ENCODE measurements around the gene FAM236C. TPM values are rescaled to one million over a fixed set of nuclear protein-coding genes. Genes with fewer than 3 reads are reported as not detected.
"Not testable (repeated sequence)": the region's sequence is repeated elsewhere in the genome, so short reads cannot be mapped to it uniquely, and the experiment has no call there.

The FAM236C gene
- not detected in 2 replicates for total RNA-seq (2014; rRNA removed; shearing (Covaris generic))
- not detected in 2 replicates for polyA plus RNA-seq (2014; cell fraction: nucleus; rRNA removed)

DNA sequence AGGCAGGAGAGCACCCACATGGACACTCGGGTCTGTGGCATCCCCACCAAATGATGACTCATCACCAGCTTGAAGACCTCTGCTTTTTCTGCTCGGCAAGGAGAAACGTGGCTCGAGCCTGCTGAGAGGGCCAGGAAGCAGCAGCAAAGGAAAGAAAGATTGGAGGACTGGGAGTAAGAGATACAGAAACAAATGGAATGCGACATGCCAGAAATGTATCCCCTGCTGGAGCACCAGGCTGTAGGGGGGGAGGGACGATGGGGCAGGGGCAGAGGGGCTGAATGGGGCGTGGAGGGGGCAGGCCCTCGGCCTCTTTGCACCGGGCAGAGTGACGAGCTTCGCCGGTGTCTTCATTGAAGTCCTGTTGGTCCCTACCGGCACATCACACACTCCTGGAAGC, at the start of gene FAM236C:
Gene FAM236C, plus strand, starts transcription at position 301 of the 400 bp plus-strand sequence. CDS start 100 bp downstream, outside the sequence.
- not testable (repeated sequence) for DNase-seq (ENCODE audit: extremely low read depth, low read depth)

DNA sequence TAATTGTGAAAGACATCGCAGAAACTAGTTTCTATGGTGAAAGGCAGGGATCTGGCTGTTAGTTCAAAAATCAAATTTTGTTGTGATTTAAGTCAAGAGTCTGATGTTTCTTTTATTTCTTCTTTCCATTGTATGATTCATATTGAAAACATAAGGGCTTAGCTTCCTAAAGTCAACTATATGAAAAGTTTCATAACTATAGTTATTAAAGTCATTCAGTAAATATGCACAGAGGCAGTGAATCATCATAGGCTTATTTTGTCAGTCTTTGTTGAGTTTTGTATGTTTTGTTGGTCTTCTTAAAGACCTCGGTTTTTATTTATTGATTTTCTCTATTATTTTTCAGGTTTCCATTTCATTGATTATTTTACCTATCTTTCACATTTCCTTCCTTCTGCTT, 29.5 kb upstream of the FAM236C start:
- DNase-seq (ENCODE audit: extremely low read depth, low read depth) = not testable (repeated sequence)

DNA sequence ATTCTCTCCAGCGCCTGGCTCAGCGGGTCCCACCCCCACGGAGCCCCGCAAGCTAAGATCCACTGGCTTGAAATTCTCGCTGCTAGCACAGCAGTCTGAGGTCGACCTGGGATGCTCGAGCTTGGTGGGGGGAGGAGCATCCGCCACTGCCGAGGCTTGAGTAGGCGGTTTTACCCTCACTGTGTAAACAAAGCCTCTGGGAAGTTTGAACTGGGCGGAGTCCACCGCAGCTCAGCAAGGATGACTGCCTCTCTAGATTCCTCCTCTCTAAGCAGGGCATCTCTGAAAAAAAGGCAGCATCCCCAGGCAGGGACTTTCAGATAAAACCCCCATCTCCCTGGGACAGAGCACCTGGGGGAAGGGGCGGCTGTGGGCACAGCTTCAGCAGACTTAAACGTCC, 22.7 kb upstream of the FAM236C start:
- not testable (repeated sequence) for DNase-seq (ENCODE audit: extremely low read depth, low read depth)

DNA sequence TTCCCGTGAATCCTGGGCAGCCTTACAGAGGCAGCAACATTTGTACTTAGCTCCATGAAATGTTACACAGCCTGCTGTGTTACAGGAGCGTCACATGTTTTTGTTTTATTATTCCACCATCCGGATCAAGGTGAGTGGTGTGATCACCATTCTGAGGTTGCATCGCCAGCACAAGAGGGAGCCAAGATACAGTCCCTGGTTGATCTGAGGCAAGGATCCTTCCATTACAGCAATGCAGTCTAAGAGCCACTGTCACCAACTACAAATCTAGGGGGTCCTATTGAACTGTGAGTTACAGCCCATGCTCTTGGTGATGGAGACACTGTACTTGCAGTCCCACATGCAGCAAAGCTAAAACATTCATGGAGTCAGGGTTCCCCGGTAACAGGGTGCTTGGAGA, 3.7 kb downstream of the FAM236C start:
- DNase-seq (ENCODE audit: extremely low read depth, low read depth) = not testable (repeated sequence)

DNA sequence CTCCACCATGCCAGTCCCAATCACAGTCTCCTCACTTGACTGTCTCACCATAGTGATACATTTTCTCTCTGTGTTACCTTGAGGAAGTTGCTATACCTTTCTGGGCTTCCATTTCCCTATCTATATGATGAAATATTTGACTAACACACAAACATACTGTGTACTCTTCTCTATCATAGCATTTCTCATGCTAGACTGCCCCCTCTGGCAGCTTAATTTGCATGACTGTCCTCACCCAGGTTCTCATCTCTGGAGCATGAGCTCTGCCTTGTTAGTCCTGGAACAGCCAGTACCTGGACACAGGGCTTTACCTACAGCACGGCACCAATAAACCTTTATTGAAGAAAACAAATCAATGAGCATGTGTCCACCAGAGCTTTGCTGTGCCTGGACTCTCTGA, 19.9 kb downstream of the FAM236C start:
- DNase-seq (ENCODE audit: extremely low read depth, low read depth) = not testable (repeated sequence)

DNA sequence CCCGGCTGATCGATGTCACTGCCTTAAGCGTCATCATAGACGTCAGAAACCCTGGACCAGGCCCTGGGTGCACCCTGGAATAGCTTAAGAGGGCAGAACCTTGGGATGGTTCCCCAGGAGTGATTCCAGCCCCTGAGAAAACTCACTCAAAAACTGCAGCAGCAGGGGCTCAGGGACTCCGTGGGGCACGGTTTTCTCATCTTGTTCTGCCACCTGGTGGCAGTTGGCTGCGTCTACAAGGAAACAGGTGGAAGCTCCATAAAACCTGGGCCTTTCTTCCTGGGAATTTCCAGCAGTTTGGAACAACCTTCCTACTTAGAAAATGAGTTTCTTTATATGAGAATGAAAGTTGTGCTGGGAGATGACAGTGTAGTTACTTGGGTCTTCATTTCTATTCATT, 24.0 kb downstream of the FAM236C start:
- not testable (repeated sequence) for DNase-seq (ENCODE audit: extremely low read depth, low read depth)

DNA sequence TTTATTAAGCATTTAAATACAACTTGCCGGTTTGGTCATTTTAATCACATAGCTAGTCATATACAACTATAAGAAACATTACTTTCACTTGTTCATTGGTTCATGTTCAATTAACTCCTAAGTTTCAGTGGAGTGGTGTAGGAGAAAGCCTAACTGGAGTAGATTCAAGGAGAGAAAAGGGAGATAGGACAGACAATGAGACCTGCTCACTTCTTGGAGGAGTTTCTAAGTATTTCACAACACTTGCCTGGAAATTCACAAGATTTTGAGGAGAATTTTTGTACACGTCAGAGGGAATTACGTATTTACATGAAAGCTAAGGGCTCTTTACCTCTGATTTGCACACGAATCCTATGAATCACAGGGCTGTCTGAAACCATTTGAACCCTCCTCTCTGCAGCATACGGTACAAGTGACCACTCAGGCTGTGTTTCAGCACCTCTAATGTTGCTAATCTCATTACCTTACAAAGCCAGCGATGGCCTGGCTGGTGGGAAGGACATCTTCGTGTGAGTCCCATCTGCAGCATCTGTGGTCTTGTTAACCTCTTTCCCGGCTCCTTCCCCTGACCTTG, 24.6 kb downstream of the FAM236C start:
- not testable (repeated sequence) for DNase-seq (ENCODE audit: extremely low read depth, low read depth)

DNA sequence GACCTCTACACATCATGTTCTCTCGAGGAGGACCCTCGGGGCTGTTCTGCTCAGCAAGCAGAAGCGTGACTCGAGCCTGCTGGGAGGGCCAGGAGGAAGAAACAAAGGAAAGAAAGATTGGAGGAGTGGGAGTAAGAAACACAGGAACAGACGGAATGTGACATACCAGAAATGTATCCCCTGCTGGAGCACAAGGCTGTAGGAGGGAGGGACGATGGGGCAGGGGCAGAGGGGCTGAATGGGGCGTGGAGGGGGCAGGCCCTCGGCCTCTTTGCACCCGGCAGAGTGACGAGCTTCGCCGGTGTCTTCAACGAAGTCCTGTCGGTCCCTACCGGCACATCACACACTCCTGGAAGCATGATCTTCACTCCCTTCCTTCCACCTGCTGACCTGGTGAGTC, 25.5 kb downstream of the FAM236C start, which contains the start of gene FAM236A:
Gene FAM236A, plus strand, starts transcription at position 301 of the 400 bp plus-strand sequence. Its CDS starts 57 bp downstream, at position 358.
- not testable (repeated sequence) for DNase-seq (ENCODE audit: extremely low read depth, low read depth)

DNA sequence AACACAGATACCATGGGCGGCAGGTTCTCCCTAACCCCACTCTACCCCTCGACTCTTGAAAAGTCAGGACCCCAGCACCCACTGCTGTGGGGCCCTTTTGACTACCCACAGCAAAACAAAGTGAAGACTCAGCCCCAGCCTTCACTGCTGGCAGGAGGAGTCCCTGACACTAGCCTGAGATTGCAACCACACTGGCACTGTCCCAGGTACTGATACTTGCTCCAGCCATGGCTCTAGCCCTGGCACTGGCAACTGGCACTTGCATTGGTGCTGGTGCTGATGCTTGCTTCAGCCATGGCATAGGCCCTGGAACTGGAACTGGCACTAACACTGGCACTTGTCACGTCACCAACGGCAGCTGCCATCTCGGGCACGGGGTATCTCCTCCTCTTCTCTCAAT, 29.9 kb downstream of the FAM236C start:
- not testable (repeated sequence) for DNase-seq (ENCODE audit: extremely low read depth, low read depth)

DNA sequence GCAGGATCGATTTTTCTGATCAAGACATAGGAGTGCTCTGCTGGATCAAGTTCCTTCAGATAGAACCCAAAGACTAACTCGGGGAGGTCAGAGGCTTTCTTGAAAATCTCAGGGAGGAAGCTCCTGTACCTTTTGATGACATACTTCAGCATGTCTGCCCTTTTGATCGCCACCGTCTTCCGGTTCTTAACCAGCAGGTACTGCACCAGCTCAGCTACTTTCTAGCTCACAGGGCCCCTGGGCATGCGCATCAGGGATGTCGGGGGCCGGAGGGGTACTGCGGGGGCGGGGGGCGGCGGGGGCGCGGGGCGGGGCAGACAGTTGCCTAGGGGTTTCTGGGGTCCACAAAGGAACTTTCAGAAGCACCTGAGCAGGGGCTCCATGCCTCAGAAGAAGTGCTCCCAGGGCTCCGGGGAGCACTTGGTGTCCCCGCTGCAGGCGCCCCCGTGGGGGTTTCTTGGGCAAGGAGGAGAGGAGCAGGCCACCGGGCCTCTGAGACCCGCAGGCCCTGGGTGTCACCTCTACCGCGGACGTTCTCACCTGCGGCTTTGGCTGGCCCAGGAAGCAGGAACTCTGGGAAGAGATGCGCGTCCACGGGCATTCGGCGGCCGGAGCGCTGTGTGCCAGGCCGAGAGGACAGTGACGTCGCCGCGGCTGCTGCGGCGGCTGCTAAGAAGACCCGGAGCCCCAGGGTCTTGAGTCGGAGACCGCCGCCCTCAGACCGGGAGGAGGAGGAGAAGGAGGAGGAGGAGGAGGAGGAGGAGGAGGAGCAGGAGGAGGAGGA, 30.8 kb downstream of the FAM236C start:
- not testable (repeated sequence) for DNase-seq (ENCODE audit: extremely low read depth, low read depth)

DNA sequence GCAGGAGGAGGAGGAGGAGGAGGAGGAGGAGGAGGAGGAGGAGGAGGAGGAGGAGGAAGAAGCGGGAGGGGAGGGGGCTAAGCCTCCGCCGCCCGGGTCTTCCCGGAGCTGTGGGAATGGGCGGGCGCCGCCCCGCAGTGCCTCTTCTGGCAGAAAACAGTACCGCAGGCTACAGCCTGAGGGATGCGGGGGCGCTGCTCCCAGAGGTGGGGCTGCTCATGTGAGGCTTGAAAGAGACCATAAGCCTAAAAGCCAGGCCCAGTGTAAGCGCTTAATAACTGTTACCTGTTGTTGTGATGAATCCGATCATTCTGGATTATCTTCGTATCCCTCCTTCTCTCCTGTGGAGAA, 31.4 kb downstream of the FAM236C start, which contains the start of gene DMRTC1:
Gene DMRTC1, minus strand, starts transcription at position 19 of the 351 bp plus-strand sequence. CDS start 68,143 bp downstream, outside the sequence.
- not testable (repeated sequence) for DNase-seq (ENCODE audit: extremely low read depth, low read depth)

DNA sequence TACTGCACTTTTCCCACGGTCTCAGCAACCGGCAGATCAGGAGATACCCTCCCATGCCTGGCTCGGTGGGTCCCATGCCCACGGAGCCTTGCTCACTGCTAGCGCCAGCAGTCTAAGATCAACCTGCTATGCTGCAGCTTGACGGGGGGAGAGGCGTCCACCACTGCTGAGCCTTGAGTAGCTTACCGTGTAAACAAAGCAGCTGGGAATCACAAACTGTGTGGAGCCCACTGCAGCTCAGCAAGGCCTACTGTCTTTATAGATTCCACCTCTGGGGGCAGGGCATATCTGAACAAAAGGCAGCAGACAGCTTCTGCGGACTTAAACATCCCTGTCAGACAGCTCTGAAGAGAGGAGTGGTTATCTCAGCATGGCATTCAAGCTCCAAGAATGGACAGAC, 47.6 kb downstream of the FAM236C start:
- not testable (repeated sequence) for DNase-seq (ENCODE audit: extremely low read depth, low read depth)

Other genes with a start within 250 kb of the FAM236C start
- gene PHKA1, start 198.3 kb upstream of the FAM236C start, total RNA-seq (2014; rRNA removed; shearing (Covaris generic)) = 24.7 and 29.1 TPM in 2 replicates
- gene DMRTC1B, start 135.7 kb upstream of the FAM236C start, total RNA-seq (2014; rRNA removed; shearing (Covaris generic)) = not detected in 2 replicates
- not detected in 2 replicates for gene FAM236B, start 130.0 kb upstream of the FAM236C start, total RNA-seq (2014; rRNA removed; shearing (Covaris generic))
- not detected in 2 replicates for gene FAM236D, start 104.4 kb upstream of the FAM236C start, total RNA-seq (2014; rRNA removed; shearing (Covaris generic))
- not detected in 2 replicates for gene FAM236A, start 25.6 kb downstream of the FAM236C start, total RNA-seq (2014; rRNA removed; shearing (Covaris generic))
- not detected in 2 replicates for gene DMRTC1, start 31.2 kb downstream of the FAM236C start, total RNA-seq (2014; rRNA removed; shearing (Covaris generic))
- gene PABPC1L2B, start 90.3 kb downstream of the FAM236C start, total RNA-seq (2014; rRNA removed; shearing (Covaris generic)) = not detected in 2 replicates
- gene PABPC1L2A, start 166.9 kb downstream of the FAM236C start, total RNA-seq (2014; rRNA removed; shearing (Covaris generic)) = not detected in 2 replicates